ENCODE data around the gene HMBS.

- TF ChIP-seq CTCF (IDR thresholded peaks at IDR 0.05) = no peak
- no peak for TF ChIP-seq POLR2A (IDR thresholded peaks at IDR 0.05)
Observed at GRCh38 chr11:119115484-119116234, 31.0 kb downstream of the HMBS start.

Data from uterus (tissue), 2 donors.